ENCODE data around the gene PTPRN2. TPM values are rescaled to one million over a fixed set of nuclear protein-coding genes. Genes with fewer than 3 reads are reported as not detected.

PTPRN2 gene
- total and polyA plus RNA-seq, 2 of the 8 experiments (the other 6 are each of a cell fraction or from before 2014, with no cell fraction given): 2.6 to 4.5 TPM

GRCh38 chr7:157801971-157802675, 785.5 kb downstream of the PTPRN2 start:
- CTCF ChIA-PET (ENCODE audit: partially characterized antibody): no interaction called here
- 92% methylated on average over 41 of the region's 42 CpGs; no CpG with 5 or more reads in 1 of the 2 experiments for WGBS, 2 experiments (ENCODE audit: extremely low coverage in 1 of 2, insufficient coverage in 1 of 2, insufficient read length in 1 of 2, insufficient replicate concordance in 2 of 2, low coverage in 1 of 2, low lambda C conversion rate in 2 of 2, missing lambda C conversion rate in 1 of 2)
- H2BK20ac ChIP-seq (ENCODE audit: low read length): no peak overlapping the region
- no peak for TF ChIP-seq RNF2 (IDR thresholded peaks at IDR 0.05; ENCODE audit: borderline replicate concordance, low read depth, low read length, missing control alignments, poor library complexity, severe bottlenecking)
- TF ChIP-seq RAD21 (IDR thresholded peaks at IDR 0.05 in 1 of 2, conservative IDR thresholded peaks at IDR 0.05 in 1 of 2; ENCODE audit: low read depth in 2 of 2, low read length in 2 of 2): no peak
- TF ChIP-seq BRCA1 (IDR thresholded peaks at IDR 0.05; ENCODE audit: low read depth, low read length): no peak
- TF ChIP-seq, protein P1, sequence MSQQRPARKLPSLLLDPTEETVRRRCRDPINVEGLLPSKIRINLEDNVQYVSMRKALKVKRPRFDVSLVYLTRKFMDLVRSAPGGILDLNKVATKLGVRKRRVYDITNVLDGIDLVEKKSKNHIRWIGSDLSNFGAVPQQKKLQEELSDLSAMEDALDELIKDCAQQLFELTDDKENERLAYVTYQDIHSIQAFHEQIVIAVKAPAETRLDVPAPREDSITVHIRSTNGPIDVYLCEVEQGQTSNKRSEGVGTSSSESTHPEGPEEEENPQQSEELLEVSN (IDR thresholded peaks at IDR 0.05): no peak
- TF ChIP-seq, protein P2, sequence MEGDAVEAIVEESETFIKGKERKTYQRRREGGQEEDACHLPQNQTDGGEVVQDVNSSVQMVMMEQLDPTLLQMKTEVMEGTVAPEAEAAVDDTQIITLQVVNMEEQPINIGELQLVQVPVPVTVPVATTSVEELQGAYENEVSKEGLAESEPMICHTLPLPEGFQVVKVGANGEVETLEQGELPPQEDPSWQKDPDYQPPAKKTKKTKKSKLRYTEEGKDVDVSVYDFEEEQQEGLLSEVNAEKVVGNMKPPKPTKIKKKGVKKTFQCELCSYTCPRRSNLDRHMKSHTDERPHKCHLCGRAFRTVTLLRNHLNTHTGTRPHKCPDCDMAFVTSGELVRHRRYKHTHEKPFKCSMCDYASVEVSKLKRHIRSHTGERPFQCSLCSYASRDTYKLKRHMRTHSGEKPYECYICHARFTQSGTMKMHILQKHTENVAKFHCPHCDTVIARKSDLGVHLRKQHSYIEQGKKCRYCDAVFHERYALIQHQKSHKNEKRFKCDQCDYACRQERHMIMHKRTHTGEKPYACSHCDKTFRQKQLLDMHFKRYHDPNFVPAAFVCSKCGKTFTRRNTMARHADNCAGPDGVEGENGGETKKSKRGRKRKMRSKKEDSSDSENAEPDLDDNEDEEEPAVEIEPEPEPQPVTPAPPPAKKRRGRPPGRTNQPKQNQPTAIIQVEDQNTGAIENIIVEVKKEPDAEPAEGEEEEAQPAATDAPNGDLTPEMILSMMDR (IDR thresholded peaks at IDR 0.05; ENCODE audit: control extremely low read depth in 1 of 3, insufficient read depth in 1 of 3, low read depth in 1 of 3, low read length in 3 of 3): no peak
- TF ChIP-seq KDM5A (IDR thresholded peaks at IDR 0.05; ENCODE audit: low read length): no peak
- no peak for TF ChIP-seq EGR1 (IDR thresholded peaks at IDR 0.05; ENCODE audit: borderline replicate concordance, low read depth, low read length)
- TF ChIP-seq CBX8 (IDR thresholded peaks at IDR 0.05; ENCODE audit: borderline replicate concordance, low read depth, low read length): no peak

More at GRCh38 chr7:157801971-157802675, 785.5 kb downstream of the PTPRN2 start:
- no peaks in the 10 kb centered on the region; a peak in 1 of 8 replicates for H3K36me3 ChIP-seq (ENCODE audit: control insufficient read depth in 2 of 4, insufficient read depth in 4 of 4, low read length in 3 of 4)
- no peak overlapping the region for H3K4me3 ChIP-seq (ENCODE audit: extremely low read depth in 1 of 4, insufficient read depth in 2 of 4, low read depth in 3 of 4, low read length in 4 of 4)
- DNase-seq (ENCODE audit: low read depth in 1 of 2, low spot score in 2 of 2) (no peak), FAIRE-seq (no peak)
- no peak overlapping the region for H3K18ac ChIP-seq (ENCODE audit: extremely low read depth, low read length)
- H3K23me2 ChIP-seq (ENCODE audit: low read depth, low read length): no peaks in the 10 kb centered on the region; the same call in 1 of the 2 replicates
- H3K23ac ChIP-seq (ENCODE audit: insufficient read length): no peak overlapping the region
- no peak overlapping the region for H3K27ac ChIP-seq (ENCODE audit: low read depth, low read length)
- H2BK12ac ChIP-seq (ENCODE audit: low read depth, low read length): no peak overlapping the region
- no peaks in the 10 kb centered on the region for H3K27me3 ChIP-seq (replicated peaks in 1 of 4; ENCODE audit: control insufficient read depth in 3 of 4, extremely low read depth in 1 of 4, insufficient read depth in 3 of 4, low read length in 3 of 4)
- no peaks in the 10 kb centered on the region for H4K20me1 ChIP-seq (replicated peaks in 1 of 2; ENCODE audit: control insufficient read depth in 1 of 2, insufficient read depth in 2 of 2, low read length in 2 of 2)
- no peak overlapping the region for H3K4me2 ChIP-seq (ENCODE audit: insufficient read depth in 1 of 2, low read depth in 2 of 2, low read length in 2 of 2)
- no peak overlapping the region for H4K5ac ChIP-seq (ENCODE audit: insufficient read length, low read depth, low read length)
- no peak overlapping the region for H3K9ac ChIP-seq (replicated peaks in 1 of 4; ENCODE audit: extremely low read depth in 1 of 4, low read depth in 3 of 4, low read length in 3 of 4)
- no peak overlapping the region; the same call in 1 of the 2 replicates for H4K8ac ChIP-seq (ENCODE audit: extremely low read depth, insufficient read depth, low read length)
- H4K91ac ChIP-seq (replicated peaks; ENCODE audit: insufficient read length, low read length): peak overlapping the region; percentile 61
- no peak overlapping the region for H2BK15ac ChIP-seq (ENCODE audit: low read length)
- H3K9me3 ChIP-seq (ENCODE audit: insufficient read depth in 2 of 2, low read depth in 1 of 2, low read length in 1 of 2): no peaks in the 10 kb centered on the region
- no peaks in the 10 kb centered on the region for H3K79me1 ChIP-seq (ENCODE audit: low read depth, low read length)
- no peak overlapping the region for H3K14ac ChIP-seq (ENCODE audit: insufficient read length)
- H2BK5ac ChIP-seq (ENCODE audit: low read depth, low read length): no peak overlapping the region
- no peak overlapping the region for H2AK5ac ChIP-seq (ENCODE audit: low read depth, low read length)
- H3K4ac ChIP-seq (replicated peaks; ENCODE audit: insufficient read length, low read depth, low read length): no peak overlapping the region
- peaks cover 0 to 5% (median 1%) of the 10 kb centered on the region in 4 experiments; a peak in 2 of 7 replicates for H3K4me1 ChIP-seq (replicated peaks in 1 of 4; ENCODE audit: control insufficient read depth in 3 of 4, insufficient read depth in 4 of 4, low read length in 3 of 4)
- H3K79me2 ChIP-seq (ENCODE audit: control insufficient read depth in 1 of 2, insufficient read depth in 2 of 2, low read length in 2 of 2): no peaks in the 10 kb centered on the region
- POLR2A ChIA-PET (ENCODE audit: partially characterized antibody): no interaction called here
- no peak overlapping the region for H2BK120ac ChIP-seq (replicated peaks; ENCODE audit: low read depth, low read length)
- no peak overlapping the region for H3K56ac ChIP-seq (replicated peaks; ENCODE audit: insufficient read length, low read depth, low read length)
- no peak overlapping the region for H2AFZ ChIP-seq (ENCODE audit: low read length)

All from H1 (cell line).